SU-DHL-6 (cell line): Measurements from ENCODE around the gene NBEA.

Source experiments
- H2AFZ ChIP-seq: fragments of 200-600 bp; sonication (generic); 2 replicates; pipeline ENCODE4 v1.6.1; 2014; ENCODE audit warnings: low read depth, mild to moderate bottlenecking, moderate library complexity, mixed read lengths, antibody characterized with exemption, low read length; ENCODE audit not compliant: severe bottlenecking
- H3F3A ChIP-seq: fragments of 200-600 bp; shearing (Covaris generic); 2 replicates; pipeline ENCODE4 v1.6.0; 2016; ENCODE audit warnings: antibody characterized with exemption, mild to moderate bottlenecking; ENCODE audit not compliant: insufficient read depth
- H3K27ac ChIP-seq: fragments of 200-600 bp; sonication (generic); 2 replicates; pipeline ENCODE4 v1.5.1; 2016; ENCODE audit warnings: low read depth, mild to moderate bottlenecking, low read length, moderate library complexity, mixed read lengths
- H3K27me3 ChIP-seq: fragments of 200-600 bp; sonication (generic), shearing (Covaris generic); 2 replicates; pipeline ENCODE4 v1.6.0; 2014; ENCODE audit warnings: mild to moderate bottlenecking, low read length
- H3K36me3 ChIP-seq: fragments of 200-600 bp; sonication (generic); 2 replicates; pipeline ENCODE4 v1.6.1; 2014; ENCODE audit warnings: mild to moderate bottlenecking, low read length, mixed read lengths
- H3K4me2 ChIP-seq: fragments of 300-600, 200-600 bp; shearing (Covaris generic), sonication (generic); 2 replicates; pipeline ENCODE4 v1.6.0; 2014; ENCODE audit warnings: low read length, low read depth, mild to moderate bottlenecking; ENCODE audit not compliant: poor library complexity, severe bottlenecking
- H3K4me3 ChIP-seq: fragments of 200-600 bp; sonication (generic); 2 replicates; pipeline ENCODE4 v1.5.1; 2014; ENCODE audit warnings: antibody characterized with exemption, low read length, mild to moderate bottlenecking, mixed read lengths; ENCODE audit not compliant: insufficient read depth, poor library complexity, severe bottlenecking
- H3K79me2 ChIP-seq: fragments of 200-600 bp; sonication (generic); 2 replicates; pipeline ENCODE4 v1.6.1; 2014; ENCODE audit warnings: mild to moderate bottlenecking, low read length, moderate library complexity; ENCODE audit not compliant: insufficient read depth
- H3K9ac ChIP-seq: fragments of 200-600 bp; sonication (generic); 2 replicates; pipeline ENCODE4 v1.7.0; 2014; ENCODE audit warnings: mild to moderate bottlenecking, low read length
- H3K9me2 ChIP-seq: fragments of 200-600 bp; sonication (generic); replicated peaks from 2 replicates; pipeline ENCODE4 v1.6.1; 2014; ENCODE audit warnings: low read length; ENCODE audit not compliant: insufficient read depth
- H3K9me3 ChIP-seq: fragments of 200-600 bp; sonication (generic); 2 replicates; pipeline ENCODE4 v1.6.1; 2014; ENCODE audit warnings: low read length, mixed read lengths; ENCODE audit not compliant: insufficient read depth
- H4K20me1 ChIP-seq: fragments of 200-600 bp; sonication (generic); 2 replicates; pipeline ENCODE4 v1.6.1; 2014; ENCODE audit warnings: low read depth, mild to moderate bottlenecking, antibody characterized with exemption, low read length, moderate library complexity, mixed read lengths
- EZH2phosphoT487 ChIP-seq: fragments of 200-600 bp; sonication (generic), shearing (Covaris generic); conservative IDR thresholded peaks from 2 replicates; pipeline ENCODE4 v1.6.1; 2018; ENCODE audit warnings: mild to moderate bottlenecking, antibody characterized with exemption, low read length, moderate library complexity, mixed read lengths
- TF ChIP-seq, protein P1 (sequence below): fragments of 200-600 bp; sonication (generic); IDR thresholded peaks from one replicate; pipeline ENCODE4 v1.5.1; 2017; ENCODE audit warnings: antibody characterized with exemption, mild to moderate bottlenecking, low read length, moderate library complexity; ENCODE audit not compliant: insufficient read depth, poor library complexity, severe bottlenecking

The NBEA gene

DNA sequence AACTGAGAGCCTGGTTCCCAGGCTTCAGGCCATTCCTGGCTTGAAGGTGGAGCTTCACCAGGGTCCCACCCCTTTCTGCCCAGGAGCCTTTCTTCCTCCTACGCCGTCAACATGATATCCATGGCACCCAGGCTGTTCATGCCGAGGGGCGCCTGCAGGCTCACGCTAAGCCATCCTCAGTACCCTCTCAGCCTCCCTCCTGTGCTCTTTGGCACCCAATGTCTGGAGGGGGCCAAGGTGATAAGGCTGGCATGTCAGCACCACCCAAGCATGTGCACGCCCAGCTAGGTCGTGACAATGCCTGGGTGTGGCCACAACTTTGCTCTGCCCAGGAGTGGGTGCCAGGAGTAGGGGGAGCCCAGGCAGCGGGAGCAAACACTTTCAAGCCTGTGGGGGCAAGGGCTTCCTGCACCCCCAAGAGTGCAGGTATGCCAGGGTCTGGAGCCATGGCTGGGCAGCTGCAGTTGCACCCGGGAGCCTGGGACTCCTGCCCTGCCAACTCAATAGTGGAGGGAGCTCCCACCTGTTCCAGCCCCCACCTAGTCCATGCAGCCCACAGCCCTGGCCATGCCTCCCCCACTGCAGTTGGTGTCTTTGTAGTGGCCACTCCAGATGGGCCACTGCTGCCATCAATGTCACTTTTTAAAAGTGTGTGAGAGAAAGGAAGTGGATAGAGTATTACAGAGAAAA lies 314.5 kb downstream of the NBEA start:
- H3K36me3 ChIP-seq: no peaks in the 10 kb centered on the region

GRCh38 chr13:35260316-35260715 lies 318.2 kb downstream of the NBEA start:
- TF ChIP-seq EZH2phosphoT487: no peak
- TF ChIP-seq, protein P1, sequence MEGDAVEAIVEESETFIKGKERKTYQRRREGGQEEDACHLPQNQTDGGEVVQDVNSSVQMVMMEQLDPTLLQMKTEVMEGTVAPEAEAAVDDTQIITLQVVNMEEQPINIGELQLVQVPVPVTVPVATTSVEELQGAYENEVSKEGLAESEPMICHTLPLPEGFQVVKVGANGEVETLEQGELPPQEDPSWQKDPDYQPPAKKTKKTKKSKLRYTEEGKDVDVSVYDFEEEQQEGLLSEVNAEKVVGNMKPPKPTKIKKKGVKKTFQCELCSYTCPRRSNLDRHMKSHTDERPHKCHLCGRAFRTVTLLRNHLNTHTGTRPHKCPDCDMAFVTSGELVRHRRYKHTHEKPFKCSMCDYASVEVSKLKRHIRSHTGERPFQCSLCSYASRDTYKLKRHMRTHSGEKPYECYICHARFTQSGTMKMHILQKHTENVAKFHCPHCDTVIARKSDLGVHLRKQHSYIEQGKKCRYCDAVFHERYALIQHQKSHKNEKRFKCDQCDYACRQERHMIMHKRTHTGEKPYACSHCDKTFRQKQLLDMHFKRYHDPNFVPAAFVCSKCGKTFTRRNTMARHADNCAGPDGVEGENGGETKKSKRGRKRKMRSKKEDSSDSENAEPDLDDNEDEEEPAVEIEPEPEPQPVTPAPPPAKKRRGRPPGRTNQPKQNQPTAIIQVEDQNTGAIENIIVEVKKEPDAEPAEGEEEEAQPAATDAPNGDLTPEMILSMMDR: no peak
- Histone ChIP-seq H3F3A (no peaks in the 10 kb centered on the region), H3K36me3 (no peaks in the 10 kb centered on the region), H3K9ac (no peak overlapping the region), H4K20me1 (no peaks in the 10 kb centered on the region), H3K27me3 (no peaks in the 10 kb centered on the region), H3K9me2 (no peaks in the 10 kb centered on the region), H2AFZ (no peak overlapping the region), H3K9me3 (no peaks in the 10 kb centered on the region), H3K4me3 (no peak overlapping the region), H3K79me2 (no peaks in the 10 kb centered on the region), H3K27ac (no peak overlapping the region), H3K4me2 (no peak overlapping the region)

More for the DNA sequence above, 314.5 kb downstream of the NBEA start:
- no peaks in the 10 kb centered on the region for H3K9me3 ChIP-seq
- TF ChIP-seq, protein P1: no peak
- TF ChIP-seq EZH2phosphoT487: no peak
- no peaks in the 10 kb centered on the region for H3K9me2 ChIP-seq
- no peaks in the 10 kb centered on the region for H3F3A ChIP-seq
- H3K79me2 ChIP-seq: no peaks in the 10 kb centered on the region
- no peaks in the 10 kb centered on the region for H4K20me1 ChIP-seq
- no peak overlapping the region for H2AFZ ChIP-seq
- H3K9ac ChIP-seq: no peak overlapping the region
- no peak overlapping the region for H3K4me3 ChIP-seq
- no peak overlapping the region for H3K4me2 ChIP-seq
- H3K27ac ChIP-seq: no peak overlapping the region
- H3K27me3 ChIP-seq: no peaks in the 10 kb centered on the region

DNA sequence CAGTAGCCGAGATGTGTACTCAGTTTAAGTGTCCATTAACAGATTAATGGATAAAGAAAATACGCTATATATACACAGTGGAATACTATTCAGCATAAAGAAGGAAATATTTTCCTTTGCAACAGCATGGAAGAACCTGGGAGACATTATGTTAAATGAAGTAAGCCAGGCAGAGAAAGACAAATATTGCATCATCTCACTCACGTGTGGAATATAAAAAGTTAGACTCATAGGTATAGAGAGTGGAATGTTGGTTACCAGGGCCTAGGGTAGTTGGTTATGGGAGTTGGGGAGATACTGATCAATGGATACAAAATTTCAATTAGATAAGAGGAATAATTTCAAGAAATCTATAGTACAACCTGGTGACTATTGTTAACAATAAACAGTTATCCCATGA lies 324.3 kb downstream of the NBEA start:
- Histone ChIP-seq H3K9ac (no peak overlapping the region), H3K27ac (no peak overlapping the region), H3K79me2 (no peaks in the 10 kb centered on the region), H3K9me2 (no peaks in the 10 kb centered on the region), H3K4me2 (no peak overlapping the region), H4K20me1 (no peaks in the 10 kb centered on the region), H2AFZ (no peak overlapping the region), H3F3A (no peaks in the 10 kb centered on the region), H3K9me3 (no peaks in the 10 kb centered on the region), H3K4me3 (no peak overlapping the region), H3K27me3 (no peaks in the 10 kb centered on the region), H3K36me3 (no peaks in the 10 kb centered on the region)
- TF ChIP-seq EZH2phosphoT487: no peak
- TF ChIP-seq, protein P1: no peak
